NCI-H1436 treated with DMSO at 0.1 percent for 48 hours (cell line): Measurements from ENCODE around the gene OR1I1.
"Not testable (repeated sequence)": the region's sequence is repeated elsewhere in the genome, so short reads cannot be mapped to it uniquely, and the experiment has no call there.

Experiments
- DNase-seq: peaks from one replicate; lab custom pipeline; 2025; lab: John Stamatoyannopoulos, UW

The OR1I1 gene, protein sequence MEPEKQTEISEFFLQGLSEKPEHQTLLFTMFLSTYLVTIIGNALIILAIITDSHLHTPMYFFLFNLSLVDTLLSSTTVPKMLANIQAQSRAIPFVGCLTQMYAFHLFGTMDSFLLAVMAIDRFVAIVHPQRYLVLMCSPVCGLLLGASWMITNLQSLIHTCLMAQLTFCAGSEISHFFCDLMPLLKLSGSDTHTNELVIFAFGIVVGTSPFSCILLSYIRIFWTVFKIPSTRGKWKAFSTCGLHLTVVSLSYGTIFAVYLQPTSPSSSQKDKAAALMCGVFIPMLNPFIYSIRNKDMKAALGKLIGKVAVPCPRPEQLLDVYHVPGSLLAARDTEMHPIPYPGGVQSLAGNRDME

DNA sequence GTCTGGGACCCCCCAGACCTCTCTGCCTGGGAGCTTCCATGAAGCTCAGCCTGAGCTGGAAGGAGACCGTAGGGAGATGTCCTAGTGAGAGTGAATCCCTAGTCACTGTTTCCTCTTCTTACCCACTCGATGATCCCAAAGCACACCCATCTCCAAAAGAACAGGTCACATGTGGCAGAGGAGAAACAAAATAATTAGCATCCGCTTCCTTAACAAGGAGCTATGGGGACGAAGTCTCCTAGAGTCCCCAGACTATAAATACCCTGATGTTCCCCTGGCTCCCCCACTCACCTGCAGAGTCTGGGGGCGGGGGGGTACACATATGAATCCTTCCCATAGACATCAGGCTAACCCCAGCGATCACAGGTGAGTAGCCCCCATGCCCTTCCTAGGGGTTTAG is at the start of gene OR1I1:
TSS of gene OR1I1 (plus strand) at position 301 of the 400 bp plus-strand sequence. CDS start 4,855 bp downstream, outside the sequence.
- no peak for DNase-seq

DNA sequence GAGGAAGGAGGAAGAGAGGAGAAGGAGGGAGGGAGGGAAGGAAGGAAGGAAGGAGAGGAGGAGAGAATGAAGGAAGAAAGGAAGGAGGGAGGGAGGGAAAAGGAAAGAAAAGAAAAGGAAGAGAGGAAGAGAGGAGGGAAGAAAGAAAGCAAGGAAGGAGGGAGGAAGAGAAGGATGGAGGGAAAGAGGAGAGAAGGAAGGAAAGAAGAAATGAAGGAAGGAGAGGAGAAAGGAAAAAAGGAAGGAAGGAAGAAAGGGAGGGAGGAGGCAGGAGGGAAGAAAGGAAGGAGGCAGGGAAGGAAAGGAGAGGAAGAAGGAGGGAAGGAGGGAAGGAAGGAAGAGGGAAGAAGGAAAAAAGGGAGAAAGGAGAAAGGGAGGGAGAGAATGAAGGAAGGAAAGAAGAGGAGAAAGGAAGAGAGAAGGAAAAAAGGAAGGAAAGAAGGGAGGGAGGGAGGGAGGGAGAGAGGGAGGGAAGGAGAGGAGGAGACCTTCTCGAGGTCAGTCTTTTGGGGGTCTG is 46.2 kb upstream of the OR1I1 start:
- no peak for DNase-seq

DNA sequence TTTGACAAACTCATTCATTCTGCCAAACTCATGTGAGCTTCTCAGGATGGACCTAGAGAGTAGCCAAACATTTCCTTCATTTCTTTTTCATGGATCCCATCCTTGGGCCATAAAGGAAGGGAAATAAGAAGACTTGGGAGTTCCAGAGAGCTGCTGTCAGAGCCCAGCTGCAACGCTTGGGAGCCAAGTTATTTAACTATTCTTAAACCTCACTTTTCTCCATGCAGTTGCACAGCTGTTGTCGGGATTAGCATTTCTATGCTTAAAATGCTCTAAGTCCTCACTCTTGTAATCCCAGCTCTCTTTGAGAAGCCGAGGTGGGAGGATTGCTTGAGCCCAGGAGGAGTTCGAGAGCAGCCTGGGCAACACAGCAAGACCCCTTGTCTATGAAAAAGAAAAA is 44.4 kb upstream of the OR1I1 start:
- DNase-seq, result no peak

DNA sequence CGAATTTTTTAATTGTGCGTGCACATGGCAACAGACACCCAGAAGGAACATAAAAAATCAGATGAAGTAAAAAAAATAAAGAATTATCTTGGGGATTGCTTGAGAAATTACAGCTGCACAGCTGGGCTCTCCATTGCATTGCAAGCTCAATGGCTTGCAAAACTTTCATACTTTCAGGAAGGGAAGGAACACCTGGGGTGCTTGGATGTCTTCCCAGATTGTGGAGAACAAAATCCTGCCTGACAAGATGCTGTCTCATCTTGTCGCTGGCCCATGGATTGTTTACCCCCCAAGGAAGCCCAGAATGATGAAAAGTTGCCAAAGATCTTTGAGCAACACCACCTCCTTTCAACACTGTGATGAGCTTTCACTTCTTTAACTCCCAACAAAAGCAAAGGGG is 43.7 kb upstream of the OR1I1 start:
- no peak for DNase-seq

DNA sequence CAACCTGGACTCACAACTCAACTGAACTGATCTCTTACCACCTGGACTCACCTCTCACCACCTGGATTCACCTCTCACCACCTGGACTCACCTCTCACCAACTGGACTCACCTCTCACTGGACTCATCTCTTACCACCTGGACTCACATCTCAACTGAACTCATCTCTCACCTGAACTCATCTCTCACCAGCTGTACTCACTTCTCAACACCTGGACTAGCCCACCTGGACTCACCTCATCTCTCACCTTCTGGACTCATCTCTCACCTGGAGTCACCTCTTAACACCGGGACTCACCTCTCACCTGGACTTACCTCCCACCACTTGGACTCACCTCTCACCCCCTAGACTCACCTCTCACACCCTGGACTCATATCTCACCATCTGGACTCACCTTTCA is 40.0 kb upstream of the OR1I1 start:
- no peak for DNase-seq

DNA sequence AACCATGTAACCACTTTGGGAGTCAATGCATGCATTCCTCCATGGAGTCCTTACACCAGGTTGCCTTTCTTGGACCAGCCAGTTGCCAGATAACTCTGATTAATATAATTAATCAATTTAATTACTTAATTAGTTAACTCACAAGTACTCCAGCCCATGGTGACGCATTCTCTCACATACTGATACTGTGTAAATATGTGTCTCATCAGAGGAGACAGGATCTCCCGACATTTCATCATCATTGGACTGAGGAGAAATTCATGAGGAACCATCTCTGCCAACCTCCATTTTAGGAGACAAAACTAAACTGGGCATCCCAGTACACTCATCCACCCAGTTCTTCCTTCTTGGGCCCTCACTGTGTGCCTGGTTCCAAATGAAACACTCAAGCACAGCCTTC is 39.2 kb upstream of the OR1I1 start:
- no peak for DNase-seq

DNA sequence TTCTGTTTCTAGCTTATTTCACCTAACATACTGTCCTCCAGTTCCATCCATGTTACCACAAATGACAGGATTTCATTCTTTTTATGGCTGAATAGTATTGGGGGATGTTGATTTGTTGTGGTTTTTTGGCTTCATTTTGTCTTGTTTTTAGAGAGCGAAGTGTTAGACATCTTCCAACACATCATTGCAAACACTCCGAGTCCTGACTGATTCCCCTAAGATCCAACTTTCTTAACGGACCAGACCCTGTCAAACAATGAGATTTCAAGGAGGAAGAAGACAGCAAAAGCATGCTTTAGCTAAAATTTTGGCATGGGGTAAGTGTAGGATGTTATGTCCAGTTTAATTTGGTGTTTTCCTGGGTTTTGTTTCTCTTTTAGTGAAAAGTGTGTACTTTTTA is 36.5 kb upstream of the OR1I1 start:
- DNase-seq, result no peak

DNA sequence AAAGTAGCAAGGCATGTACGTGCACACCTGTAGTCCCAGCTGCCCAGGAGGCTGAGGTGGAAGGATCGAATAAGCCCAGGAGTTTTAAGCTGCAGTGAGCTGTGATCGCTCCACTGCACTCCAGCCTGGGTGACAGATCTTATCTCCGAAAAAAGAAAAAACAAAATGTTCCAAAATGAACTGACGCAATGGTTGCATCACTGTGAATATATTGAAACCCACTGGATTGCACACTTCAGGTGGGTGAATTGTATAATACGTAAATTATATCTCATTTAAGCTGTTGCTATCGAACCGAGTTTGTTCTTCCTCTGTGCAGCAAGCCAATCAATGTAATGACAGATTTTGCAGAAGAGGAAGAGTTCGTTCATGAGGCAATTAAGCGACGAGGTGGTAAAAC is 34.3 kb upstream of the OR1I1 start:
- no peak for DNase-seq

DNA sequence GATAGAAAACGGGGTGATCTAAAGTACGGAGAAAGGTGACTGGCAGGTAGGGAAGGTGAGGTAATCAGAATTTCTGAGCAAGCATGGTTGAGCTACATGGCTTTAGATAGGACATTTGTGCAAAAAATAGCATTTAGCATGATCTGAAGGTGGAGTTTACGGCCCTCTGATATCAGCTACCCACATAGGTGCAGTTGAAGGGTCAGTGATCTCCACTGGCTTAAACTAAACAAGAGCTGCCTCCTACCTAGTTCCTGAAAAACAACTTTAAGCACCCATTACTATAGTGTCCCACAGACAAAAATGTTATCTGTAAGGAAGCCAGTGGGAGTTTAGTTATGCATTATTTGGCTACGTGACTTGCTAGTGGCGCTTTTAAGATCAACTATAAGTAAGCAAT is 33.9 kb upstream of the OR1I1 start:
- DNase-seq, result no peak

DNA sequence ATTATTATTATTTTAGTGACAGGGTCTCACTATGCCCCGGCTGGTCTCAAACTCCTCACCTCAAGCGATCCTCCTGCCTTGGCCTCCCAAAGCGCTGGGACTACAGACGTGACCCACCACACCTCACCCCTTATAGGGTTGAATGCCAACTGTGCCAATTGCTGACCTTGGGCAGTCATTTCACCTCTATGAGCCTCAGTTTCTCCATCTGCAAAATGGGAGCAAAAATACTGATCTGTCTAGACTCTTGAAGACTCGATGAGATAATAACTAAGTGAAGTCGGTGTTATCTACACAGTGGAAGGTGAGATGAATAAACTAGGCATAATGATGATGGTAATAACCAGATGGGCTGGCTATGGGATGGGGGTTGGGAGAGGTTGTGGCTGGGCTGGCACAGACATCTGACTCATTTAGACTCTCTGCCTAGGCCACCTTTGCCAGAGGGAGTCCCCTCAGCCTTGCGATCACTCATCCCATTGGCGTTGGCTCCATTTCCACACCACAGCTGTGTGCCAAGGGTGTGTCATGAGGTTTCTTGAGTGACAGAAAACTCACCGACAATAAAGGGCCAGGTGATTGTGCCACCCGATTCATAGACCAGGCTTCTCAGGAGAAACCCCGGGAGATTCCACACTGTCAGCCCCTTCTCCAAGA is 33.0 kb upstream of the OR1I1 start, which contains the start of gene CASP14:
TSS of gene CASP14 (plus strand) at position 596 of the 657 bp plus-strand sequence. CDS start 2,772 bp downstream, outside the sequence.
- no peak for DNase-seq

DNA sequence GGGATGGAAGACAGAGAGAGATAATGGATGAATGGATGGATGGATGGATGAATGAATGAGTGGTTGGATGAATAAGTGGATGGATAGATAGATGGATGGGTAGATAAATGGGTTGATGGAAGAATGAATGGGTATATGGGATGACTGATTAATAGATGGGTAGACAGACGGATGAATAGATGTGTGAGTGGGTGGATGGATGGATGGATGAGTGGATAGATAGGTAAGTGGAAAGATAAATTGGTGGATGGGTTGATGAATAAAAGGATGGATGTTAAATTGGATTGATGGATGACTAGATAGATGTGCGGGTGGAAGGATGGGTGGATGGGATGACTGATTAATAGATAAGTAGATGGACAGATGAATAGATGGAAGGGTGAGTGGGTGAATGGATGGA is 31.4 kb upstream of the OR1I1 start:
- DNase-seq, result no peak

DNA sequence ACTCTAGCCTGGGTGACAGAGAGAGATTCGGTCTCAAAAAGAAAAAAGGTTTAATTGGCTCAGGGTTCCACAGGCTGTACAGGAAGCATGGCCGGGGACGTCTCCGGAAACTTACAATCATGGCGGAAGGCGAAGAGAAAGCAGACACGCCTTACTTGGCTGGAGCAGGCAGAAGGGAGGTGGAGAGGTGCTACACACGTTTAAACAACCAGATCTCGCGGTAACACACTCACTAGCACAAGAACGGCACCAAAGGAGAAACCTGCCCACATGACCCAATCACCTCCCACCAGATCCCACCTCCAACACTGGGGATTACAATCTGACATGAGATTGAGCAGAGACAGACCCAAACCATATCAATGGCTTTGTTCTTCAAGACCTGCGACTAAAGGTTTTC is 20.0 kb upstream of the OR1I1 start:
- DNase-seq, result no peak

DNA sequence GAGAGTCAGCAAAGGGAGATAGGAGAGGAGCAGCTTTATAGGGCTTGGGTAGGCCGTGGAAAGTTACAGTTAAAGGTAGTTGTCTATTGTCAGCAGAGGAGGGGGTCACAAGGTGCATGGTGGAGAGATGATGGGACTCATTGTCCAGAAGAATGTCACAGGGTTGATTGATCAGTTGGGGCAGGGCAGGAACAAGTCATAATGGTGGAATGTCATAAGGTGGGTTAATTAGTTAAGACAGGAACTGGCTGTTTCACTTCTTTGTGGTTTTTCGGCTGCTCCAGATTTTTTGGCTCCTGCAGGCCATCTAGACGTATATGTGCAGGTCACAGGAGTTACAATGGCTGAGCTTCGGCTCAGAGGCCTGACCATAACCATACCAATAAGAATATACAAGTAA is 11.6 kb upstream of the OR1I1 start:
- DNase-seq, result not testable (repeated sequence)

DNA sequence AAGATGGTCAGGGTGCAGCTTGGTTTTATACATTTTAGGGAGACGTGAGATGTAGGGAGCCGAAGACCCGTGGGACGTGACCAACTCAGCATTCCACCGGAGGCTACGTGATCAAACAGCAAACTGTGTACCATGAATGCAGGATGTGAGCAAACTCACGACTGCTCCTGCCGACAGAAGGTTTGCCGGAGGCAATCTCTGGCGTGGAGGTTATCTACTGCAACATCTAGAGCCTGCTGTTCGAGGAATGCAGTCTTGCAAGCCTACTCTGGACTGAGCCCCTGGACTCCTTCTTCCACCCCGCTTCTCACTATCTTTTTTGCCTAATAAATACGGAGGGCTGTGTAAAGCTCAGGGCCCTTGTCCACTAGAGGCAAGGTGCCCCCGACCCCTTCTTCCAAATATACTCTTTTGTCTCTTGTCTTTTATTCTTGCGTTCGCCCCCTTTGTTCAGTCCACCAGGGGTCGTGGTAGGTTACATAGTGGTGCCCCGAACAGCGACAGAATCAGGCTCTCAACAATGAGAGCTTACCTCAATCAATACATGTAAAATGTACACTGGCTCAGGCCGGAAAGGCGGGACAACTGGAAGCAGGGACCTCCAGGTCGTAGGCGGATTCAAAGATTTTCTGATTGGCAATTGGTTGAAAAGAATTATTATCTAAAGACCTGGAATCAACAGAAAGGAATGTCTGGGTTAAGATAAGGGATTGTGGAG is 8.9 kb upstream of the OR1I1 start:
- DNase-seq, result no peak

DNA sequence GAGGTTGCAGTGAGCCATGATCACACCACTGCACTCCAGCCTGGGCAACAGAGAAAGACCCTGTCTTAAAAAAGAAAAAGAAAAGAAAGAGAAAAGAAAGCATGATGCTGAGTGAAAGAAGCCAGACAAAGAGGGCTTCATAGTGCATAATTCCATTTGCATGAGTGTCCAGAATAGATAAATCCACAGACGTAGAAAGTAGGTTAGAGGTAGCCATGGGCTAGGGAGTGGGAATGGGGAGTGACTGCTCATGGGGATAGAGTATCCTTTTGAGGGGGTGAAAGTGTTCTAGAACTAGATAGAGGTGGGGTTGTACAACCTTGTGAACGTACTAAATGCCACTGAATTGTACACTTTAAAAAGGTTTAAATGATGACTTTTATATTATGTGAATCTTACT is 7.6 kb upstream of the OR1I1 start:
- DNase-seq, result no peak

DNA sequence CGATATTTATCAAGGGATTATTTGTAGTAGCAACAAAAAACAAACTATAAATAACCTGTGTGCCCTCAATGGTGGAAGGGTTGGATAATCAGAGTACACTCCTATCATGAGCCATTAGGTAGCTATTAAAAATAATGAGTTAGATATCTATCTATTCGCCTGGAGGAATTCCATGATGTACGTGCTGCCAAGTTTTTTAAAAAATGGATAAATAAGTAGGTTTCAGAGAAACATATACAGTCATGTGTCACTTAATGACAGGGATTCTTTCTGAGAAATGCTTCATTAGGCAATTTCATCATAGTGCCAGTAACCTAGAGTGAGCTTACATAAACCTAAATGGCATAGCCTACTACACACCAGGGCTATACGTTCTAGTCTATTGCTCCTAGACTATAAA is 6.2 kb upstream of the OR1I1 start:
- DNase-seq, result no peak

DNA sequence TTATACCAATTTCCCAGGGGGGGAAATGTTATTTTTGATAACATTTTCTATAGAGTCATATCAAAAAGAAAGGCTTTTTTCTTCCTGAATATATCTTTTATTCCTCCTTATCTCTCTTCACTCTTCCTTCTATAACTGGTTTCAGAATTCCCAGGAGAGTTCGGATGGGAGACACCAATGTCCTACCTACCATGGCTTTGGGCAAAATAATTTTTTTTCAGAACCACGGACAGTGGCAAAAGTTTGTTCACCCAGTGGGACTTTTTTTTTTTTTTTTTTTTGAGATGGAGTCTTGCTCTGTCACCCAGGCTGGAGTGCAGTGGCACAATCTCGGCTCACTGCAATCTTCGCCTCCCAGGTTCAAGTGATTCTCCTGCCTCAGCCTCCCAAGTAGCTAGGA is 2.0 kb upstream of the OR1I1 start:
- not testable (repeated sequence) for DNase-seq

DNA sequence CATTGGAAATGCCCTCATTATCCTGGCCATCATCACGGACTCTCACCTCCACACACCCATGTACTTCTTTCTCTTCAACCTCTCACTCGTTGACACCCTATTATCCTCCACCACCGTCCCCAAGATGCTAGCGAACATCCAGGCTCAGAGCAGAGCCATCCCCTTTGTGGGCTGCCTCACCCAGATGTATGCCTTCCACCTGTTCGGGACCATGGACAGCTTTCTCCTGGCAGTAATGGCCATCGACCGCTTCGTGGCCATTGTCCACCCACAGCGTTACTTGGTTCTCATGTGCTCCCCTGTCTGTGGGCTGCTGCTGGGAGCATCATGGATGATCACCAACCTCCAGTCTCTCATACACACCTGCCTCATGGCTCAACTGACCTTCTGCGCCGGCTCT is 5.2 kb downstream of the OR1I1 start:
- DNase-seq, result no peak

DNA sequence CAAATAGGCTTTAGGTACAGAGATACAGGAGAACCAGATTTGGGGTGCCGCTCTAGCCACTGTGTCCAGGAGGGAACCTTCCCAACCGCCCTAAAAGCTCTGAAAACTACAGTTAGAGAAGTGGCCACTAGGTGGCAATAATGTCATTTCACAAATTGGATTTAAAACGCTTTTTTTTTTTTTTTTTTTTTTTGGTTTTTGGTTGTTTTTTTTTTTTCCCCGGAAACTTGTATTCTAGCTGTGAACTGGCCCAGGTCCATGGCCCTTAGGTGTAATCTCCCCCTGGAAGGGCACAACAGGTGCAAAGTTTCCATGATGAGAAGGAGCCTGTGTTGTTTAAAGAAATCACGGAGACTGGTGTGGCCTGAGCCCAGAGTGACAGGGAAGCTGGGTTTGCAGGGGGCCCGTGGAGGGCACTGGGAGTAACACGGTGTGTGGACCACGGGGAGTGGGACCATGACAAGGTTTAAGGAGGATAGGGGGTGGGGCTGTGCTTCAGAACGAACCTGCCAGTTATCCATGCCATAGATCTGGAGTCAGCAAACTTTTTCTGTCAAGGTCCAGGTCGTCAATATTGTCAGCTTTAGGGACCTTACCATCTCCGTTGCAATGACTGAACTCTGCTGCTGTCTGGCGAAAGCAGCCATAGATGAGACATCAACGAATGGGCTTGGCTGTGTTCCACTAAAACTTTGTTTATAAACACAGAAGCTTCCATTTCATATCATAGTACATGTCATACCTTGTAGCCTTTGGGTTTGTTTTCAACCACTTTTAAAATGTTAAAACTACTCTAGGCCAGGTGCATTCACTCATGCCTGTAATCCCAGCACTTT is 10.1 kb downstream of the OR1I1 start:
- DNase-seq, result peak; percentile 0

DNA sequence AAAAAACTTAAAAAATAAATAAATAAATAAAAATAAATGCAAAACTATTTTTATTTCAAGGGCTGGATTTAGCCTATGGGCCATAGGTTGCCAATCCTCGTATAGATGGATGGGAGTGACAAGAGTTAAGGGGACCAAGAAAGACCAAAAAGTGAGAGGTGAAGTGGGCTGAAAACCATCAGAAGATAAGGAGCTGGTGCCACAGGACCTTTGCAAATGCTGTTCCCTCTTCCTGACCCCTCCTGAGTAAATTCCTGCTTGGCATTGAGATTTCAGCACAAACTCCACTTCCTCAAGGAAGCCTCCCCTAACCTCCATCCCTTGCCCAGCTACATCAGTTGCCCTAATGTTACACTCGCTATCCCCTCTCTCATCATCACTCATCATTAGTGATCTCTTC is 11.0 kb downstream of the OR1I1 start:
- no peak for DNase-seq

DNA sequence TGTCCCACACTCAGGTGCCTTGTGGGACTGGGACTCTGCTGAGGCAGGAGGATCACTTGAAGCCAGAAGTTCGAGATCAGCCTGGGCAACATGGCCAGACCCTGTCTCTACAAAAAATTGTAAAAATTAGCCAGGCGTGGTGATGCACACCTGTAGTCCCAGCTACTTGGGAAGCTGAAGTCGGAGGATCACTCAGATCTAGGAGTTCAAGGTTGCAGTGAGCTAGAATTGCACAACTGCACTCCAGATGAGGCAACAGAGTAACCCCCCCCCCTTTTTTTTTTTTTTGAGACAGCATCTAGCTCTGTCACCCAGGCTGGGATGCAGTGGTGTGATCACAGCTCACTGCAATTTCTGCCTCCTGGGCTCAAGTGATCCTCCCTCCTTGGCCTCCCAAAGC is 14.2 kb downstream of the OR1I1 start:
- DNase-seq, result no peak

DNA sequence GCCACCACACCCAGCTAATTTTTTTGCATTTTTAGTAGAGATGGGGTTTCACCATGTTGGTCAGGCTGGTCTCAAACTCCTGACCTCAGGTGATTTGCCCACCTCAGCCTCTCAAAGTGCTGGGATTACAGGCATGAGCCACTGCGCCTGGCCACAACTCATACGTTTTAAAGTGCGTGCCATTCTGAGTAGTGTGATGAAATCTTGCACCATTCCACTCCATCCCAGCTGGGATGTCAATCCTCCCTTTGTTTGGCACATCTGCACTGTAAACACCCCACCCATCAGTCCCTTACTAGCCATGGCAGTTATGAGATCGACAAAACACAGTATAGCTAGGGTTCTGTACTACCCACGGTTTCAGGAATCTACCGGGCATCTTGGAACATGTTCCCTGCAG is 16.0 kb downstream of the OR1I1 start:
- DNase-seq, result not testable (repeated sequence)
